ENCODE measurements around the gene CBLIF.

GRCh38 chr11:59815754-59816153 is 29.5 kb downstream of the CBLIF start:
- TF ChIP-seq CTCF (IDR thresholded peaks at IDR 0.05) (no peak), EP300 (IDR thresholded peaks at IDR 0.05) (no peak), POLR2A (IDR thresholded peaks at IDR 0.05; ENCODE audit: low read depth) (no peak)

Measured in esophagus muscularis mucosa (tissue), 4 donors.